8988T (cell line): ENCODE data around the gene LGMN.

Source experiments
- DNase-seq: peaks from one replicate; pipeline ENCODE4 v3.0.0; 2011

LGMN gene

GRCh38 chr14:92670643-92671366 lies 77.6 kb downstream of the LGMN start:
- DNase-seq = no peak

DNA sequence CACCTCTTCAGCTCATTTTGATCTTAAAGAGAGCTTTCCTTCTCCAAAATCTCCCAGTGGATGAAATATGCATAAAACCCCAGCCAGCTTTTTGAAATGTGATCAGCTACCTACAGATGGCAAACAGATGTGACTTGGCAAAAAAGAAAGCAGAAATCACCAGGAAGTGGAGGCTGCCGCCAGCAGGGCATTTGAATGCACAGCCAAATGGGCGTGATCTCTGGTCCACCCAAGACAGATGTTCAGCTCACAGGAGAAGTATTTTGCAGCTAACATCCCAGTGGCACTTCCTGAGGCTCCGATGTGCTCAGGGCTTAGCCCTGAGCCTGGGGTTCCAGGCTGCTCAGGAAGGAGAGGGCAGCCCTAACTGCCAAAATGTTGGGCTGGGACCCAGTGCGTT lies 78.3 kb downstream of the LGMN start:
- no peak for DNase-seq

DNA sequence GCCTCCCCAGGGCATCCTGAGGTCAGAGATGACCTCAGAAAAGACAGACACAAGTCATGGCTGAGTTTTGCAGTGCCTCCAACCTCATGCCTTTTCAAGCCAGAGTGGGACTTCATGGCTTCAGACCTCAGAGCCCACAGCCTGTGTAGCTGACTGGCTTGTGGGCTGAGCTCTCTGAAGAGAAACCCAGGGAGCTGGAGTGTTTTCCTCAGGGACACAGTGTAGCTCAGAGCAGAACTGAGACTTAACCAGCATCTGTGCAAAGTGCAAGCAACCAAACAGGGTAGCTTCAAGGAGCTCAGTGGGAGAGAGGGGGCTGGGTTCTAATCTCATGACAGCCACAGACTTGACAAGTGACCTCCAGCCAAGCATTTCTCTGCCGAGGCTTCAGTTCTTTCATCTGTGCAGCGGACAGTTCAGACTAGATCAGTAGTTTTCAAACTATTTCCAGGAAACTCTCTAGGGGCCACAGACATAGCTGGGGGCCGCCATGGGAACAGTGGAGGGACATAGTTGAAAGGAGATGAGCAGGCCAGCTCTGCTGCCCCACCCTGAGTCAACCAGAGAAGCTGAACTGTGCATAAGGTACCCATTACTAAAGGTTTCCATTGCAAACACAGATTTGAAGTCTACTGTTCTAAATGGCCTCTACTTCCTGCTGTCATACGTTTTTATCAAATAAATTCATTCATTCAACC lies 80.0 kb downstream of the LGMN start:
- no peak for DNase-seq

- no peak for DNase-seq
Measured at GRCh38 chr14:92666251-92666650, 82.2 kb downstream of the LGMN start.

DNA sequence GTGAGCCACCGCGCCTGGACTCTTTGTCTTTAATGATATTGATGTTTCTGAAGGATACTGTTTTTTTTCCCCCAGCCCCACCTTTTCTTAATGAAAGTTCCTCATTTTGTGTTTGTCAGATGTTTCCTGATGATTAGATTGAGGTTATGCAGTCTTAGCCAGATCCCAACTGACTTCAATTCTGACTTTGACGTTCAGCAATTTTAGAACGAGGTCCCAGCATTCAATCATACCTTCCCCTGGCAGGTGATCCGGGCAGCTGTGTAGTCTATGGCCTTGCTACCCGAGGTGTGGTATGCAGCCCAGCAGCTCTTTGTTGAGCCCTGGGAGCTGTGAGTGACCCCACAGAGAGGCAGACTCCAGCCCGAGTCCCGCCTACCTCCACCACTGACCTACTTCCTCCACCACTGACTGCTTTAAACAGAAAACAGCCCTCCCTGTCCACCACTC lies 82.7 kb downstream of the LGMN start:
- DNase-seq = no peak

- DNase-seq = no peak
Measured at GRCh38 chr14:92663049-92663448, 85.4 kb downstream of the LGMN start.

DNA sequence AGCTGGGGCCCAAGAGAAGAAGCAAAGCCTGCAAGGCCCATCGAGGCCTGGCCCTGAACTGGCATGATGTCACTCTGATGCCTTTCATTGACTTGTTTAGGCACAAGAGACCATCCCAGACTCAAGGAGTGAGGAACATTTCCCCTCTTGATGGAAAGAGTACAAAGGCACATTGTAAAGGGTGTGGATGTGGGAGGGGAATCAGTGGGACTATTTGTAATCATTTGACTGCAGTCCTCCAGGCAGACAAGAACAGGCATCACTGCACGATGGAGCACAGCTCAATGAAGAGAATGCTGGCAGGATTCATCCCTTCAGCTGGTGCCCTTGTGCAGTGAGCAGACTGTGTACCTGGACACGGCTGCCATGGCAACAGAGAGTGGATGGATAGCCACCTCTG lies 87.9 kb downstream of the LGMN start:
- DNase-seq = no peak

- no peak for DNase-seq
Measured at GRCh38 chr14:92659765-92660561, 88.5 kb downstream of the LGMN start.

DNA sequence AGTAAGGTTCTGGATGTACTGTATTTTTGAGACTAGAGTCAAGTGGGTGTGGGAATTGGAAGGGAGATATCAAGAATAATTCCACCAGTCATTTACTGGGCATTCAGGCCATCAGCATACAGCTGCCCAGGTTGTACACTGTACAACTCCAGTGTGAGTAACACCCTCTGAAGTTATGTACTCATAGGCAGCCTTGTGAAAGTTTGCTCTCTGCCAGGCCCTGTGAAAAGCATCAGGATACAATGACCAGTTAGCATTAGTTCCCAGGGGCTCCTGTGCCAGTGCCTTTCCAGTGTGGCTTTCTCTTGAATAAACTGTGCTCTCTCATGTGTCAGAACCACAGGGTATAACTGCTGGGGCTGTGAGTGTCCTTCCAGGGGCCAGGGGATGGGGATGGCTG lies 89.7 kb downstream of the LGMN start:
- DNase-seq = no peak

DNA sequence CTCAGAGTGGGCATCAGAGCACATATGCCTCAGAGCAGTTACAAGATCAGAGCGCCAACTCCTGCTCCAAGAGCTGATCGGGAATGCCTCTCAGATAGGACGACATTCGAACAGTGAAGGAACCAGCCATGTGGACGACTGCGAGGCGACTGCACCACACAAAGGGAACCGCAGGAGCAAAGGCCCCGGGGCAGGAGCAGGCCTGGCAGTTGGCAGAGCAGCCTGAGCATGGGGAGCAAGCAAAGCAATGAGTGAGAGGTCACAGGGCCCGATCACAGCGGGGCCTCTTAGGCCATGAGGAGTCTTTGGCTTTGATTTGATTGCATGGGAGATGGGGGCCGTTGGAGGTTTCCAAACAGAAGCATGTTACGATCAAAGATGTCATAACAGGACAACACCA lies 90.3 kb downstream of the LGMN start:
- DNase-seq = no peak

DNA sequence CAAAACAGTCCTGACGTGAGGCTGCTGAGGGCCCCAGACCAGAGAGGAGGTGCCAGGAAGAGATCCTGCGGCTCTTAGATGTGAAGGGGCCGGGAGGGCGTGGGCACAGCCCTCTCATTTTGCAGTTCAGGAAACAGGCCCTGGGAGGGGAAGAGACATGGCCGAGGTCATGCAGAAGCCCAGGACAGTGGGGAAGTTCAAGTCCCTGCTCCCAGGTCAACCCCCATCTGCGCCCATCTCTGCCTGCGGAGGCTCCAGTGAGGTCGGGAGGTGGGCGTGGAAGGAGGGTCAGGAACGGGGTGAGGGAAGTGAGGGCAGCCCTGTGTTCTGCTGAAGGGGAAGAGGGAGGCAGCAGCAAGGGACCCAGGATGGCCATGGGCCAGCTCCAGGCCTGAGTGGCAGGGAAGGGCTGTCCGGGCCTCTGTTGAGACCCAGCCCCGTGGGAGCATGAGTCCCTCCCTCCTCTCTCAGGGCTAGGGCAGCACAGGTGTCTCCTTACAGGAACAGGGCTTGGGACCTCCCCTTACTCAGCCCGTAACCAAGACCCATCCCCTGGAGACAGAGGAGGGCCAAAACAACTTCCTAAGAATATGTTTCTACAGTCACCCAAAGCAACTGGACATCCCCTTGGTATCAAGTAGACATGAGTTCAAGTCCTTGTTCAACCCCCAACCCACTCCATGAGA lies 90.8 kb downstream of the LGMN start:
- DNase-seq = no peak

GRCh38 chr14:92656306-92657081 lies 91.9 kb downstream of the LGMN start:
- no peak for DNase-seq

DNA sequence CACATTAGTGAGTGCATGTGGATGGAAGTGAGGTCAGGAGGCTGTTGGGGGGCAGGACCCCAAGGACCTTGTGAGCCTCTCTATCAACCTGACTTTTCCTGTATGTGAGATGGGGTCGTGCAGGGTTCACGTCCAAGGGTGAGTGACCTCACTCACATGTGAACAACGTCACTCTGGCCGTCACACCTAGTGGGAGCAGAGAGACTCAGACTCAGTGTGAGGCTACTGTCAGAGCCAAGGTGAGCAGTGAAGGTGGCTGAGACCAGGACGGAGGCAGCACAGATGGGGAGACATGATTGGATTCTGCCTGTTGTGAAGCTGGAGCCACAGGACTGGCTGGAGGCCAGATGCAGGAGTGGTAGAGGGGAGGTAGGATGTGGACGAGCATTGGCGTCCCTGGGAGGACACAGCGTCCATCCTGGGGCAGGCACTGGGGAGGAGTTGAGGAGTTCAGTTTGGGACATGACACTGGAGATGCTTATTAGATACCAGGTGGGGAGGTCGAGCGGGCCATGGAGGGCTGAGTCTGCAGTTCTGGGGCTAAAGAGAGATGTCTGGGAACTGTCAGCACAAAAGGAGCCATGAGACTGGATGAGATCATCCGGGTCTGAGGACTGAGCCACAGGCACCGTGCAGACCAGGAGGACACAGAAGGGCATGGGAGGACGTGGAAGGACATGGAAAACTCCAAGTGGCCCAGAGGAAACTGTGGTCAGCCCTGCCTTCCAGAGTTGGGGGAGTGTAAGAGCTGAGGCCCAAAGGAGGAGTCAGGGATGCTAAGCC lies 92.8 kb downstream of the LGMN start:
- no peak for DNase-seq

DNA sequence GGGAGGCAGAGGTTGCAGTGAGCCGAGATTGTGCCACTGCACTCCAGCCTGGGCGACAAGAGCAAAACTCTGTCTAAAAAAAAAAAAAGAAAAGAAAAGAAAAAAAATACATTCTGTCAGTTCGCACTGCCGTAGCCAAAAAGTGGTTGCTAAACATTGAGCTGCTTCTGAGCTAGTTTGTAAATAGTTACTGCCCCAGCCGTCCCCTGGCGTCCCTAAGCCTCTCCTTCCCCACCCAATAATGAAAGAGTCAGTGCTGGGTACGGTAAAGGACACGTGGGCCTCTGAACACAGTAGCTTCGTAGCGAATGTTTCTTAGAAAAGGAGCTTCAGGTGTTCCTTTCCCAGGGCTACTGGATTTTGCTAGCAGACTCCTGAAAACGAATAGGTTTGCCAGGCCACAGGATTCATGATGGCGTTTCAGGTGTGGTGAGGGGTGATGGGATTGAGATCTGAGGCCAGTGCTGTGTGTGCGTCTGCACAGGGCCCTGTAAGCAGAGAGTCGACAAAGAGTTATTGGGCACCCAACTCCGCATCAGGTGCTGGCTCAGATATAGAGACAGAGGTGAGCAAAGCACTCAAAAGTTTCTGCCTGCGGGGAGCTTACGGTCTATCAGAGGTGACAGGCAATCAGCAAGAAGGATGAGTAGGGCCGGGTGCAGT lies 94.1 kb downstream of the LGMN start:
- no peak for DNase-seq
